Adrenal gland (tissue), 5 donors: ENCODE data around the gene GPS1.

Experiments
- POLR2A ChIP-seq, 2 donors: fragments of 450-650 bp; IDR thresholded peaks; one replicate each; pipeline ENCODE4 v1.6.1; 2017; ENCODE audit warnings: antibody characterized with exemption in 2 of 2, mild to moderate bottlenecking in 2 of 2, moderate library complexity in 1 of 2
- TF ChIP-seq, protein P1 (sequence below), 6 experiments: fragments of 450-650 bp in 4 of 6; fragments of 200-600 bp in 2 of 6; sonication (generic) in 1 of 6; IDR thresholded peaks; 1 replicate in 5 of 6; 2 replicates in 1 of 6; pipeline versions ENCODE4 v1.5.1 to v1.8.0; 2016 to 2021; ENCODE audit warnings: antibody characterized with exemption in 6 of 6, mild to moderate bottlenecking in 2 of 6, moderate library complexity in 1 of 6
- donor health status: DM: no; HTN: no; CAD: no.

GRCh38 chr17:82092995-82093751 is 41.5 kb downstream of the GPS1 start:
- TF ChIP-seq, protein P1, sequence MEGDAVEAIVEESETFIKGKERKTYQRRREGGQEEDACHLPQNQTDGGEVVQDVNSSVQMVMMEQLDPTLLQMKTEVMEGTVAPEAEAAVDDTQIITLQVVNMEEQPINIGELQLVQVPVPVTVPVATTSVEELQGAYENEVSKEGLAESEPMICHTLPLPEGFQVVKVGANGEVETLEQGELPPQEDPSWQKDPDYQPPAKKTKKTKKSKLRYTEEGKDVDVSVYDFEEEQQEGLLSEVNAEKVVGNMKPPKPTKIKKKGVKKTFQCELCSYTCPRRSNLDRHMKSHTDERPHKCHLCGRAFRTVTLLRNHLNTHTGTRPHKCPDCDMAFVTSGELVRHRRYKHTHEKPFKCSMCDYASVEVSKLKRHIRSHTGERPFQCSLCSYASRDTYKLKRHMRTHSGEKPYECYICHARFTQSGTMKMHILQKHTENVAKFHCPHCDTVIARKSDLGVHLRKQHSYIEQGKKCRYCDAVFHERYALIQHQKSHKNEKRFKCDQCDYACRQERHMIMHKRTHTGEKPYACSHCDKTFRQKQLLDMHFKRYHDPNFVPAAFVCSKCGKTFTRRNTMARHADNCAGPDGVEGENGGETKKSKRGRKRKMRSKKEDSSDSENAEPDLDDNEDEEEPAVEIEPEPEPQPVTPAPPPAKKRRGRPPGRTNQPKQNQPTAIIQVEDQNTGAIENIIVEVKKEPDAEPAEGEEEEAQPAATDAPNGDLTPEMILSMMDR (IDR thresholded peaks at IDR 0.05), result no peak
- TF ChIP-seq POLR2A (IDR thresholded peaks at IDR 0.05), result no peak
